OCI-LY1 (cell line): Measurements from ENCODE around the gene SSUH2.

ENCODE experiments used
- CTCF ChIP-seq: fragments of 200-600 bp; sonication (generic), shearing (Covaris generic); IDR thresholded peaks from 2 replicates; pipeline ENCODE4 v1.5.1; 2017; ENCODE audit warnings: mild to moderate bottlenecking, antibody characterized with exemption, low read length, moderate library complexity, mixed read lengths
- EZH2 ChIP-seq: fragments of 200-600 bp; sonication (generic), shearing (Covaris generic); IDR thresholded peaks from 2 replicates; pipeline ENCODE4 v1.8.0; 2017; ENCODE audit warnings: borderline replicate concordance, mixed run types, mild to moderate bottlenecking, antibody characterized with exemption, low read length, moderate library complexity, mixed read lengths

GRCh38 chr3:8576436-8576835 lies 68.2 kb downstream of the SSUH2 start:
- TF ChIP-seq EZH2 (no peak), CTCF (no peak)
